HG03469 (cell line): Measurements from ENCODE around the gene THUMPD3.

ENCODE experiments used
- ATAC-seq: cut with Tn5 transposase; IDR thresholded peaks from one replicate; pipeline ENCODE4 v1.9.1; 2021; ENCODE audit warnings: mild to moderate bottlenecking, moderate library complexity, moderate number of reproducible peaks; ENCODE audit not compliant: unreplicated experiment

The THUMPD3 gene

GRCh38 chr3:9362731-9363530 is at the start of gene THUMPD3:
Gene THUMPD3 (plus strand): TSS chr3:9363054. CDS start chr3:9365069, 2,015 bp downstream.
- peak; percentile 72 for ATAC-seq

- no peak for ATAC-seq
Measured at GRCh38 chr3:9314796-9315195, 48.1 kb upstream of the THUMPD3 start.

- no peak for ATAC-seq
Measured at GRCh38 chr3:9316881-9317361, 45.9 kb upstream of the THUMPD3 start.

- no peak for ATAC-seq
Measured at GRCh38 chr3:9322780-9323179, 40.1 kb upstream of the THUMPD3 start.

- no peak for ATAC-seq
Measured at GRCh38 chr3:9324944-9325343, 37.9 kb upstream of the THUMPD3 start.

GRCh38 chr3:9327578-9327977 is 35.3 kb upstream of the THUMPD3 start:
- ATAC-seq = no peak

GRCh38 chr3:9330166-9330703 is 32.6 kb upstream of the THUMPD3 start:
- no peak for ATAC-seq

GRCh38 chr3:9331171-9331570 is 31.7 kb upstream of the THUMPD3 start:
- ATAC-seq = no peak

GRCh38 chr3:9332250-9333030 is 30.4 kb upstream of the THUMPD3 start:
- no peak for ATAC-seq

- ATAC-seq = no peak
Measured at GRCh38 chr3:9339761-9340471, 22.9 kb upstream of the THUMPD3 start.

- ATAC-seq = no peak
Measured at GRCh38 chr3:9340472-9340902, 22.4 kb upstream of the THUMPD3 start.

- ATAC-seq = no peak
Measured at GRCh38 chr3:9342696-9343095, 20.2 kb upstream of the THUMPD3 start.

GRCh38 chr3:9343115-9343514 is 19.7 kb upstream of the THUMPD3 start:
- no peak for ATAC-seq

- no peak for ATAC-seq
Measured at GRCh38 chr3:9345041-9345440, 17.8 kb upstream of the THUMPD3 start.

- no peak for ATAC-seq
Measured at GRCh38 chr3:9346141-9346540, 16.7 kb upstream of the THUMPD3 start.

- no peak for ATAC-seq
Measured at GRCh38 chr3:9347081-9347480, 15.8 kb upstream of the THUMPD3 start.

- ATAC-seq = no peak
Measured at GRCh38 chr3:9347887-9348286, 15.0 kb upstream of the THUMPD3 start.

GRCh38 chr3:9349321-9350117 is 13.3 kb upstream of the THUMPD3 start:
- no peak for ATAC-seq

- ATAC-seq = no peak
Measured at GRCh38 chr3:9351709-9352126, 11.1 kb upstream of the THUMPD3 start.
